Neuronal stem cell (in vitro differentiated cells): ENCODE data around the gene ARMH3.

Source experiments
- DNase-seq: peaks from one replicate; pipeline ENCODE4 v3.0.0-alpha.2; 2013; ENCODE audit warnings: low spot score
- H2AFZ ChIP-seq: one replicate; pipeline ENCODE4 v1.6.1; 2013; ENCODE audit warnings: mild to moderate bottlenecking, low read length, inconsistent platforms
- H2AK5ac ChIP-seq: 2 replicates; pipeline ENCODE4 v1.6.1; 2013; ENCODE audit warnings: low read depth, mild to moderate bottlenecking, inconsistent platforms, low read length, moderate library complexity, mixed read lengths
- H2BK120ac ChIP-seq: 2 replicates; pipeline ENCODE4 v1.6.1; 2013; ENCODE audit warnings: low read depth, mild to moderate bottlenecking, inconsistent platforms, low read length, moderate library complexity, mixed read lengths
- H2BK12ac ChIP-seq: one replicate; pipeline ENCODE4 v1.6.1; 2013; ENCODE audit warnings: low read length, inconsistent platforms
- H2BK15ac ChIP-seq: 2 replicates; pipeline ENCODE4 v1.6.1; 2013; ENCODE audit warnings: mild to moderate bottlenecking, low read length, inconsistent platforms, mixed read lengths
- H2BK5ac ChIP-seq: one replicate; pipeline ENCODE4 v1.6.1; 2013; ENCODE audit warnings: inconsistent platforms, mild to moderate bottlenecking, low read length, moderate library complexity
- H3K14ac ChIP-seq: one replicate; pipeline ENCODE4 v1.6.1; 2013; ENCODE audit warnings: low read length, inconsistent platforms
- H3K18ac ChIP-seq: 2 replicates; pipeline ENCODE4 v1.6.1; 2013; ENCODE audit warnings: low read length, inconsistent platforms
- H3K23ac ChIP-seq: 2 replicates; pipeline ENCODE4 v1.6.1; 2013; ENCODE audit warnings: low read depth, mild to moderate bottlenecking, mixed read lengths, low read length, inconsistent platforms; ENCODE audit not compliant: poor library complexity
- H3K27ac ChIP-seq: replicated peaks from 3 replicates; pipeline ENCODE4 v1.5.1; 2013; ENCODE audit warnings: low read length, inconsistent platforms
- H3K27me3 ChIP-seq, 3 experiments: 2 replicates each; pipeline ENCODE4 v1.6.1; 2013; ENCODE audit warnings: low read length in 3 of 3, mild to moderate bottlenecking in 2 of 3, inconsistent platforms in 1 of 3, low read depth in 1 of 3, mixed read lengths in 1 of 3, moderate library complexity in 1 of 3; ENCODE audit not compliant: control insufficient read depth in 3 of 3, insufficient read depth in 3 of 3
- H3K36me3 ChIP-seq, 2 donors: replicated peaks in 1 of 2; 2 replicates each; pipeline ENCODE4 v1.6.1; 2013; ENCODE audit warnings: low read length in 2 of 2; ENCODE audit not compliant: control insufficient read depth in 2 of 2, insufficient read depth in 2 of 2
- H3K4ac ChIP-seq: 2 replicates; pipeline ENCODE4 v1.6.1; 2013; ENCODE audit warnings: inconsistent platforms, mild to moderate bottlenecking, low read length, moderate library complexity
- H3K4me1 ChIP-seq, 2 donors: 1 replicate in 1 of 2; 2 replicates in 1 of 2; pipeline ENCODE4 v1.6.1; 2013; ENCODE audit warnings: low read length in 2 of 2, low read depth in 1 of 2; ENCODE audit not compliant: control insufficient read depth in 2 of 2, insufficient read depth in 1 of 2
- H3K4me2 ChIP-seq: one replicate; pipeline ENCODE4 v1.6.1; 2013; ENCODE audit warnings: mild to moderate bottlenecking, low read length, inconsistent platforms; ENCODE audit not compliant: insufficient read depth, poor library complexity, severe bottlenecking
- H3K4me3 ChIP-seq, 2 donors: 2 replicates each; pipeline ENCODE4 v1.5.1; 2013; ENCODE audit warnings: low read length in 2 of 2, mild to moderate bottlenecking in 2 of 2, inconsistent platforms in 1 of 2, moderate library complexity in 1 of 2
- H3K79me1 ChIP-seq: one replicate; pipeline ENCODE4 v1.6.1; 2013; ENCODE audit warnings: low read depth, mild to moderate bottlenecking, inconsistent platforms, low read length, moderate library complexity
- H3K9ac ChIP-seq: one replicate; pipeline ENCODE4 v1.6.1; 2013; ENCODE audit warnings: mild to moderate bottlenecking, low read depth, low read length, inconsistent platforms; ENCODE audit not compliant: poor library complexity
- H3K9me3 ChIP-seq, 2 donors: replicated peaks in 1 of 2; 2 replicates each; pipeline versions ENCODE3 to v1.6.1; 2013; ENCODE audit warnings: low read length in 2 of 2, mild to moderate bottlenecking in 2 of 2, inconsistent platforms in 1 of 2, low read depth in 1 of 2, mixed read lengths in 1 of 2, moderate library complexity in 1 of 2; ENCODE audit not compliant: control insufficient read depth in 2 of 2, insufficient read depth in 1 of 2
- H4K8ac ChIP-seq: one replicate; pipeline ENCODE4 v1.6.1; 2013; ENCODE audit warnings: low read depth, mild to moderate bottlenecking, inconsistent platforms, low read length, moderate library complexity
- H4K91ac ChIP-seq: one replicate; pipeline ENCODE4 v1.6.1; 2013; ENCODE audit warnings: low read length, low read depth, mild to moderate bottlenecking, inconsistent platforms; ENCODE audit not compliant: poor library complexity
- WGBS, 2 donors: extraction: QIAGEN DNeasy Blood & Tissue Kit; methylation state at CpG; one replicate each; pipeline ENCODE4 v1.1.7; 2013; ENCODE audit warnings: missing lambda C conversion rate in 2 of 2, mixed read lengths in 1 of 2; ENCODE audit not compliant: insufficient read length in 2 of 2, insufficient replicate concordance in 1 of 2; ENCODE audit errors: extremely low coverage in 2 of 2; 5-methylcytosine and 5-hydroxymethylcytosine counted together

Gene ARMH3

GRCh38 chr10:101938305-101939007 is 117.5 kb downstream of the ARMH3 start:
- Histone ChIP-seq H2BK5ac (no peak overlapping the region), H4K8ac (no peak overlapping the region), H3K14ac (no peak overlapping the region), H3K79me1 (no peaks in the 10 kb centered on the region), H3K4me3 (no peak overlapping the region), H3K23ac (no peak overlapping the region), H2BK120ac (no peak overlapping the region), H2BK12ac (no peak overlapping the region), H2AK5ac (no peak overlapping the region), H3K27me3 (no peaks in the 10 kb centered on the region), H3K27ac (no peak overlapping the region), H3K9ac (no peak overlapping the region), H4K91ac (no peak overlapping the region), H2AFZ (no peak overlapping the region), H3K4ac (no peak overlapping the region), H2BK15ac (no peak overlapping the region), H3K18ac (no peak overlapping the region), H3K36me3 (peaks cover 0 to 17% of the 10 kb centered on the region in 2 donors), H3K4me2 (no peak overlapping the region), H3K4me1 (peaks cover 5 to 8% of the 10 kb centered on the region in 2 donors), H3K9me3 (no peaks in the 10 kb centered on the region)
- WGBS, 2 donors: no CpG with 5 or more reads among the region's 3 CpGs
- DNase-seq: no peak

GRCh38 chr10:101935431-101935830 is 120.5 kb downstream of the ARMH3 start:
- Histone ChIP-seq H3K18ac (no peak overlapping the region), H3K23ac (no peak overlapping the region), H3K4me1 (peaks cover 5 to 8% of the 10 kb centered on the region in 2 donors), H4K91ac (no peak overlapping the region), H3K4me2 (no peak overlapping the region), H2BK12ac (no peak overlapping the region), H3K79me1 (no peaks in the 10 kb centered on the region), H2BK120ac (no peak overlapping the region), H2BK5ac (no peak overlapping the region), H3K9me3 (no peaks in the 10 kb centered on the region), H3K4me3 (no peak overlapping the region), H3K36me3 (peaks cover 0 to 20% of the 10 kb centered on the region in 2 donors), H2AK5ac (no peak overlapping the region), H2BK15ac (no peak overlapping the region), H3K14ac (no peak overlapping the region), H3K4ac (no peak overlapping the region), H2AFZ (no peak overlapping the region), H3K27ac (no peak overlapping the region), H3K27me3 (no peaks in the 10 kb centered on the region), H3K9ac (no peak overlapping the region), H4K8ac (no peak overlapping the region)
- no peak for DNase-seq
- no CpG with 5 or more reads among the region's 2 CpGs for WGBS, 2 donors

- H2BK5ac ChIP-seq: no peak overlapping the region
- no peak overlapping the region for H3K23ac ChIP-seq
- no peak overlapping the region for H3K4ac ChIP-seq
- no peak overlapping the region for H3K4me2 ChIP-seq
- H3K4me1 ChIP-seq: peaks cover 5 to 8% of the 10 kb centered on the region in 2 donors
- no peak overlapping the region for H3K27ac ChIP-seq
- no peak overlapping the region for H3K14ac ChIP-seq
- H2BK12ac ChIP-seq: no peak overlapping the region
- no peak overlapping the region for H3K4me3 ChIP-seq
- H2BK15ac ChIP-seq: no peak overlapping the region
- H2AK5ac ChIP-seq: no peak overlapping the region
- DNase-seq: no peak
- H2BK120ac ChIP-seq: no peak overlapping the region
- H3K79me1 ChIP-seq: no peaks in the 10 kb centered on the region
- no peak overlapping the region for H4K8ac ChIP-seq
- H3K36me3 ChIP-seq: peaks cover 0 to 20% of the 10 kb centered on the region in 2 donors
- no peaks in the 10 kb centered on the region for H3K27me3 ChIP-seq
- no peaks in the 10 kb centered on the region for H3K9me3 ChIP-seq
- H4K91ac ChIP-seq: no peak overlapping the region
- no CpG with 5 or more reads among the region's 3 CpGs for WGBS, 2 donors
- H3K18ac ChIP-seq: no peak overlapping the region
- H3K9ac ChIP-seq: no peak overlapping the region
- H2AFZ ChIP-seq: no peak overlapping the region
These were observed 121.2 kb downstream of the ARMH3 start for GRCh38 chr10:101934686-101935305.

GRCh38 chr10:101933976-101934375 is 122.0 kb downstream of the ARMH3 start:
- DNase-seq: no peak
- Histone ChIP-seq H3K27ac (no peak overlapping the region), H2BK5ac (no peak overlapping the region), H2BK120ac (no peak overlapping the region), H3K4ac (no peak overlapping the region), H3K23ac (no peak overlapping the region), H3K79me1 (no peaks in the 10 kb centered on the region), H2BK15ac (no peak overlapping the region), H3K4me1 (peaks cover 5 to 8% of the 10 kb centered on the region in 2 donors), H3K4me2 (no peak overlapping the region), H2AFZ (no peak overlapping the region), H4K8ac (no peak overlapping the region), H3K9me3 (no peaks in the 10 kb centered on the region), H2BK12ac (no peak overlapping the region), H2AK5ac (no peak overlapping the region), H3K4me3 (no peak overlapping the region), H3K27me3 (no peaks in the 10 kb centered on the region), H3K18ac (no peak overlapping the region), H3K36me3 (peaks cover 0 to 15% of the 10 kb centered on the region in 2 donors), H4K91ac (no peak overlapping the region), H3K9ac (no peak overlapping the region), H3K14ac (no peak overlapping the region)
- no CpG with 5 or more reads among the region's 4 CpGs for WGBS, 2 donors
